ENCODE results near the gene PRKAG2.
"Not testable (repeated sequence)": the region's sequence is repeated elsewhere in the genome, so short reads cannot be mapped to it uniquely, and the experiment has no call there.

The PRKAG2 gene

GRCh38 chr7:151832138-151832537 lies 44.8 kb downstream of the PRKAG2 start:
- no peak for TF ChIP-seq CTCF (IDR thresholded peaks at IDR 0.05; ENCODE audit: insufficient read depth, low read length, poor library complexity, severe bottlenecking)
- no peak for DNase-seq (ENCODE audit: extremely low read depth, insufficient read length)
- no peaks in the 10 kb centered on the region; the same call in 1 of the 2 replicates for H3K27me3 ChIP-seq (replicated peaks; ENCODE audit: control insufficient read depth, insufficient read depth, low read length)

GRCh38 chr7:151831606-151832005 lies 45.3 kb downstream of the PRKAG2 start:
- no peak for TF ChIP-seq CTCF (IDR thresholded peaks at IDR 0.05; ENCODE audit: insufficient read depth, low read length, poor library complexity, severe bottlenecking)
- Histone ChIP-seq H3K27me3 (replicated peaks; ENCODE audit: control insufficient read depth, insufficient read depth, low read length) (no peaks in the 10 kb centered on the region; the same call in 1 of the 2 replicates), H3K4me3 (replicated peaks; ENCODE audit: low read depth, low read length) (no peak overlapping the region), H3K36me3 (ENCODE audit: control insufficient read depth, insufficient read depth, low read length) (no peaks in the 10 kb centered on the region)
- DNase-seq (ENCODE audit: extremely low read depth, insufficient read length): no peak

More at GRCh38 chr7:151832138-151832537, 44.8 kb downstream of the PRKAG2 start:
- no peak overlapping the region for H3K4me3 ChIP-seq (replicated peaks; ENCODE audit: low read depth, low read length)
- H3K36me3 ChIP-seq (ENCODE audit: control insufficient read depth, insufficient read depth, low read length): no peaks in the 10 kb centered on the region

- no peak for TF ChIP-seq CTCF (IDR thresholded peaks at IDR 0.05; ENCODE audit: insufficient read depth, low read length, poor library complexity, severe bottlenecking)
- Histone ChIP-seq H3K36me3 (ENCODE audit: control insufficient read depth, insufficient read depth, low read length) (no peaks in the 10 kb centered on the region), H3K4me3 (replicated peaks; ENCODE audit: low read depth, low read length) (no peak overlapping the region), H3K27me3 (replicated peaks; ENCODE audit: control insufficient read depth, insufficient read depth, low read length) (no peaks in the 10 kb centered on the region; the same call in 1 of the 2 replicates)
- no peak for DNase-seq (ENCODE audit: extremely low read depth, insufficient read length)
Observed at GRCh38 chr7:151830121-151830830, 46.6 kb downstream of the PRKAG2 start.

GRCh38 chr7:151829707-151830106 lies 47.2 kb downstream of the PRKAG2 start:
- Histone ChIP-seq H3K27me3 (replicated peaks; ENCODE audit: control insufficient read depth, insufficient read depth, low read length) (no peaks in the 10 kb centered on the region; the same call in 1 of the 2 replicates), H3K4me3 (replicated peaks; ENCODE audit: low read depth, low read length) (no peak overlapping the region), H3K36me3 (ENCODE audit: control insufficient read depth, insufficient read depth, low read length) (no peaks in the 10 kb centered on the region)
- DNase-seq (ENCODE audit: extremely low read depth, insufficient read length): no peak
- TF ChIP-seq CTCF (IDR thresholded peaks at IDR 0.05; ENCODE audit: insufficient read depth, low read length, poor library complexity, severe bottlenecking): no peak

- Histone ChIP-seq H3K4me3 (replicated peaks; ENCODE audit: low read depth, low read length) (no peak overlapping the region), H3K27me3 (replicated peaks; ENCODE audit: control insufficient read depth, insufficient read depth, low read length) (no peaks in the 10 kb centered on the region; the same call in none of the 2 replicates), H3K36me3 (ENCODE audit: control insufficient read depth, insufficient read depth, low read length) (no peaks in the 10 kb centered on the region)
- no peak for DNase-seq (ENCODE audit: extremely low read depth, insufficient read length)
- no peak for TF ChIP-seq CTCF (IDR thresholded peaks at IDR 0.05; ENCODE audit: insufficient read depth, low read length, poor library complexity, severe bottlenecking)
Observed at GRCh38 chr7:151827620-151828019, 49.3 kb downstream of the PRKAG2 start.

- H3K4me3 ChIP-seq (replicated peaks; ENCODE audit: low read depth, low read length); H3K27me3 ChIP-seq (replicated peaks; ENCODE audit: control insufficient read depth, insufficient read depth, low read length); DNase-seq (ENCODE audit: extremely low read depth, insufficient read length); H3K36me3 ChIP-seq (ENCODE audit: control insufficient read depth, insufficient read depth, low read length): not testable (repeated sequence)
Observed at GRCh38 chr7:151826316-151826715, 50.6 kb downstream of the PRKAG2 start.
